ENCODE results near the gene CD9. TPM values are rescaled to one million over a fixed set of nuclear protein-coding genes. Genes with fewer than 3 reads are reported as not detected.

The CD9 gene
- total and polyA plus RNA-seq, 2 donors (not counting 1 experiment from before 2014, with no cell fraction given): 520 to 856 TPM

GRCh38 chr12:6195665-6196535, 4.3 kb upstream of the CD9 start:
- Histone ChIP-seq H3K4me3 (replicated peaks in 1 of 4; ENCODE audit: control extremely low read depth in 1 of 4, insufficient read depth in 1 of 4, low read depth in 3 of 4, low read length in 4 of 4) (no peak overlapping the region), H3K36me3 (ENCODE audit: control insufficient read depth, insufficient read depth, low read length) (no peaks in the 10 kb centered on the region), H4K20me1 (ENCODE audit: control insufficient read depth, extremely low read depth, insufficient read depth, low read length) (no peaks in the 10 kb centered on the region), H3K27me3 (ENCODE audit: control insufficient read depth, insufficient read depth, low read length) (no peaks in the 10 kb centered on the region), H3K27ac (ENCODE audit: insufficient read depth, low read length) (peak overlapping the region; percentile 1), H3K79me2 (ENCODE audit: control insufficient read depth, insufficient read depth, low read length) (peaks cover 3% of the 10 kb centered on the region), H2AFZ (ENCODE audit: low read length) (no peak overlapping the region), H3K4me2 (ENCODE audit: extremely low read depth, insufficient read depth, low read length) (no peak overlapping the region), H3K9ac (ENCODE audit: insufficient read depth, low read length) (no peak overlapping the region), H3K9me3 (ENCODE audit: control insufficient read depth, insufficient read depth, low read depth, low read length) (no peaks in the 10 kb centered on the region), H3K4me1 (ENCODE audit: control insufficient read depth, extremely low read depth, insufficient read depth, low read length) (peaks cover 4% of the 10 kb centered on the region)
- no peak for TF ChIP-seq EZH2 (IDR thresholded peaks at IDR 0.05; ENCODE audit: low read length, missing control alignments)
- peak; percentile 83 to 89 for TF ChIP-seq CTCF (conservative IDR thresholded peaks at IDR 0.05 in 1 of 2, IDR thresholded peaks at IDR 0.05 in 1 of 2; ENCODE audit: low read depth in 1 of 2, low read length in 2 of 2)
- peak; percentile 83 to 89 for DNase-seq (ENCODE audit: low read depth in 2 of 2)

- Histone ChIP-seq H3K4me1 (ENCODE audit: control insufficient read depth, extremely low read depth, insufficient read depth, low read length) (peaks cover 4% of the 10 kb centered on the region), H2AFZ (ENCODE audit: low read length) (no peak overlapping the region), H3K79me2 (ENCODE audit: control insufficient read depth, insufficient read depth, low read length) (peaks cover 25% of the 10 kb centered on the region)
Observed at GRCh38 chr12:6198051-6198450, 2.1 kb upstream of the CD9 start.

More at GRCh38 chr12:6198051-6198450, 2.1 kb upstream of the CD9 start:
- no peaks in the 10 kb centered on the region for H3K27me3 ChIP-seq (ENCODE audit: control insufficient read depth, insufficient read depth, low read length)
- H4K20me1 ChIP-seq (ENCODE audit: control insufficient read depth, extremely low read depth, insufficient read depth, low read length): no peaks in the 10 kb centered on the region
- H3K9me3 ChIP-seq (ENCODE audit: control insufficient read depth, insufficient read depth, low read depth, low read length): no peaks in the 10 kb centered on the region
- H3K9ac ChIP-seq (ENCODE audit: insufficient read depth, low read length): no peak overlapping the region
- DNase-seq (ENCODE audit: low read depth in 2 of 2): no peak
- no peak overlapping the region for H3K27ac ChIP-seq (ENCODE audit: insufficient read depth, low read length)
- TF ChIP-seq CTCF (conservative IDR thresholded peaks at IDR 0.05 in 1 of 2, IDR thresholded peaks at IDR 0.05 in 1 of 2; ENCODE audit: low read depth in 1 of 2, low read length in 2 of 2): no peak
- TF ChIP-seq EZH2 (IDR thresholded peaks at IDR 0.05; ENCODE audit: low read length, missing control alignments): no peak
- H3K4me3 ChIP-seq (replicated peaks in 1 of 4; ENCODE audit: control extremely low read depth in 1 of 4, insufficient read depth in 1 of 4, low read depth in 3 of 4, low read length in 4 of 4): no peak overlapping the region
- H3K36me3 ChIP-seq (ENCODE audit: control insufficient read depth, insufficient read depth, low read length): no peaks in the 10 kb centered on the region
- H3K4me2 ChIP-seq (ENCODE audit: extremely low read depth, insufficient read depth, low read length): no peak overlapping the region

Data from fibroblast of lung (primary cell).